HTERT RPE-1 (cell line): ENCODE data around the gene TMEM163.
"Not testable (repeated sequence)": the region's sequence is repeated elsewhere in the genome, so short reads cannot be mapped to it uniquely, and the experiment has no call there.

ENCODE experiments used
- in situ Hi-C: fragments of 300-500 bp; cut with MboI; formaldehyde crosslinking; loops from 4 replicates; pipeline ENCODE4 v1.14.3; 2020; ENCODE audit warnings: low sequenced_read_pairs

TMEM163 gene

DNA sequence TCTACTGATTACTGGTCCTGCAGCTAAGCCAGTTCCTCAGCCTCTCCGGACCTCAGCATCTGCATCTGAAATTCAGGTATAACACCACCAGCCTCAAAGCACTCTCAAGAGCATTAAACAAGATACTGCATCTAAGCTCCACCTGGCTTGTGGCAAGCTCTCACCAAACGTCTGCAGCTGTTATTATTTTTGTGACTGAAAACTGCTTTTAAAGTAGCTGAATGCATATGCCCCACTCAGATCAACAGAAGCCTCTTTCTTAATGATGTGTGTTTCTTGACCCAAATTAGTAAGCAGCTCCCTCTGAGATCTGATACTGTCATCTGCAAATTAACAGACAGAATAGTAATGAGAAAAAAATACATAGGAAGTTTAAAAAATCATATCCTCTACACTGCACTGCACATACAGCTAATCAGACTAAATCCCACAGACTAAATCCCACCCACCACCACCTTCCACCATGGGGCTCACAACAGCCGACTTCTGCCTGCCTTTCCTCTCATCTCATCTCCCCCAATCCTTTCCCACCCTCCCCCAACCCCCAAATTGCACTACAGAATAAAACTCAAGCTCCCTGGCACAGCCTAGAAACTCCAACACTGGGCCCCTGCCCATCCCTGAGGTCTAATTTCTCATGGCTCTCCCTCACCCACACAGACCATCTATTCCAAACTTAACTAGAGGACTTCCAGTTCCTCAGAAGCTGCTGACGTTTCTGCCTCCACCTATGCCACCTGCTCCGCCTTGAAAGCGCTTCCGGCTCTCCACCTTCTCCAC, 52.9 kb downstream of the TMEM163 start:
- in situ Hi-C loops = no loop called here

DNA sequence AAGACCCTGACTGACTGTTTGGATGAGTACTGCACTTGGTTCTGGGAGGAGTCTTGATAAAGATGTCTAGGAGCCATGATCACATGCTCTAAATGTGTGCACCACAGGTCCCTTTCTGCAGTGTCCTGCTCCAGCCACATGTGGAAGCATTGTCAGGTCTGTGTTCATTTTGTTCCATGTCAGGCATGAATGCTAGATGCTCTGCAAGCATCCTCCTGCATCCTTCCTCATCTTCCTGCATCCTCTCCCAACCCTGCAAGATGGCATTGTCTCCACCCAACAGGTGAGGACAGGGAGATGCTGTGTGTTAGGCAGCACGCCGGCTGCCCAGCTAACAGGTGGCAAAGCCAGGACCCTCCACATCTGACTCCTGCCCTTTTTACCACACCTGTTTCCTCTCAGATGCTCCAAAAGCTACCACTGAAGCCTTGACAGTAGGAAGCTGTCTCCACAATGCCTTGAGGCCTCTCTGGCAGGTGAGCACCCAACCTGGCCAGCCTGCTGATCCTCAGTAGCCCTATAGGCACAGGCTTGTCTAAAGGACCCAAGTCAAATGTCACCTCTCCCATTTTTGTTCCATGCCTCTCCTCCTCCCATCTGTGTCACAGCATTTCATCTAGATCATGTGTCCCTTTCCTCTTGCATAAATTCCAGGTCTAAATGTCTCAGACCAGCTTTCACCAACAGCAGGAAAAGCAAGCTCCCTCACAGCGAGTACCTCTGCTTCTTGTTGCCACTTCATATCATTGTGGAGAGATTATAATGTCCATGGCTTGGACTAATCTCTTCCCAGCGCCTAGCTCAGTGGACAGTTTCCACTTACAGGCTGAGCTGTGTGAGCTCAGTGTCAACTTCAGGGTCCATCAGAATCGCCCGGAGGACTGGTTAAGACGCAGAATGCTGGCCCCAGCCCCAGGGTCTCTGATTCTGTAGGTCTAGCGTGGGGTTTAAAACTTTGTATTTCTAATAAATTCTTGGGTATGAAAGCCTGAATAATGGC, 55.0 kb downstream of the TMEM163 start:
- in situ Hi-C loops = no loop called here

DNA sequence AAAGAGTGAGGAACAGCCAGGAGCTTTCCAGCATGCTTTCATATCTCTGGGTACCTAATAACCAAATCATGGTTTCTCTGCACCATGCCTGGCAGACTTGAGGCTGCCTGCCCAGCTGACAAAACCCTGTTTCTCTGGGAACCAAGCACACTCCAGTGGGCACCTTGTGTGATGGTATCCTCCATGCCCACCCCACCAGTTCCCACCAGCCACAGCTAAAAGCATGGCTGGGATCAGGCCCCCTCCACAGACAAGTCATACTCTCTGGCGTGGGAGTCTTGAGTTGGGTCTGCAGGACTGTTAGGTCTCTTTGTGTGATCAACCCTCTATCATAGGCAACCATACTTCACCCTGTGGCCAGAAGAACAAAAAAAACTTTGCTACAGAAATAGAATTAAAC, 56.0 kb downstream of the TMEM163 start:
- in situ Hi-C loops = no loop called here

DNA sequence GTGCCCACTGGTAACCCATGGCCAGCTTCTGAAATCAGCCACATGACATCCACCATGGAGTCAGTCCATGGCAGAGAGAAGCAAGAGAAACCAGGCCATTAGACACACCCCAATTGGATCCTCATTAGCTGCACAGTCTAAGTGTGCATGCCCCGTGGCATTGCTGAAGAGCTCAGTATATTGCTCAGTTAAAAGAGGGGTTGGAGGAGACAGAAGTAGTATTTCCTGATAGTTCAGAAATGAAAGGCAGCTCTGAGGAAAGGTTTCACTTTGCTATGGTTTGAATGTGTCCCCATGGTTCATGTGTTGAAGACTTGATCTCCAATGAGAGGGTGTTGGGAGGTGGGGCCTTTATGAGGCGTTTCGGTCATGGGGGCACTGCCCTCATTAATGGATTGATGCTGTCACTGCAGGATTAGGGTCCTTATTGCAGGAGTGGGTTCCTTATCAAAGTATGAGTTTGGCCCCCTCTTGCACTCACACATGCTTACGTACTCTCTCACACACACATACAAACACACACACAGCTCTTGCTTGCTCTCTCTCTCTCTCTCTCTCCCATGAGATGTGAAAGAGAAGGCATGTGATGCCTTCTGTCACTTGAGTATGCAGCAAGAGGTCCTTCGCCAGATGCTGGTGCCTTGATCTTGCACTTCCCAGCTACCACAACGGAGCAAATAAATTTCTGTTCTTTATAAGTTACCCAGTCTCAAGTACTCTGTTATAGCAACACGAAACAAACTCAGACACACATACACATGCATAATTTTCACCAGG, 58.0 kb downstream of the TMEM163 start:
- in situ Hi-C loops = no loop called here

DNA sequence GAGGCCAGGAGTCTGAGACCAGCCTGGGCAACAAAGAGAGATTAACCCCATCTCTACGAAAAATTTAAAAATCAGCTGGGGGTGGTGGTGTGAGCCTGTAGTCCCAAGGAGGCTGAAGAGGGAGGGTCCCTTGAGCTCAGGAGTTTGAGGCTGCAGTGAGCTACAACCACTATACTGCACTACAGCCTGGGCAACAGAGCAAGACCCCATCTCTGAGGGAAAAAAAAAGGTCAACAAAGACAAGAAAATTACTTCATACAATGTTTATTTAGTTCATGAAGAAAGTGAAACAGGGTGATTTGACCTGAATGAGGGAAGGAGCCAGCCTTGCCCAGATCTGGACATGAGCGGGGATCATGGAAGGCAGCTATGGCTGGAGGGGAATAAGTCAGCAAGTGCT, 59.1 kb downstream of the TMEM163 start:
- in situ Hi-C loops = no loop called here

DNA sequence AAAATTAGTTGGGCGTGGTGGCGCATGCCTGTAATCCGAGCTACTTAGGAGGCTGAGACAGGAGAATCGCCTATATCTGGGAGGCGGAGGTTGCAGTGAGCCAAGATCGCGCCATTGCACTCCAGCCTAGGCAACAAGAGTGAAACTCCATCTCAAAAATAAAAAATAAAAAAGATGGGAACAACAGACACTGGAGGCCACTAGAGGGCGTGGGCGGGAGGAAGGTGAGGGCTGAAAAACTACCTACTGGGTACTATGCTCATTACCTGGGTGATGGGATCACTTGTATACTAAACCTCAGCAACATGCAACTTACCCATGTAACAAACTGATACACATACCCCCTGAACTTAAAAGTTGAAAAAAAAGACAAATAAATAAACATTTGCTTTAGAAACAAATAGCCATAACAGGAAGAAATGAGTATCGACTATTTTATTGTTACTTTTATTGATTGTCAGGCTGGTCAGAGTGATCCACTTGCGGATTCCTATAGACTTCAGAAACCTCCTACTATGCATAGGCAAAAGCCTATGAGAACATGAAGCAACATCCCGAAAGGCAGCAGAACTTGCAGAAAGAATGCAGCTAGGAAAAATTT, 61.0 kb downstream of the TMEM163 start:
- in situ Hi-C loops = no loop called here

DNA sequence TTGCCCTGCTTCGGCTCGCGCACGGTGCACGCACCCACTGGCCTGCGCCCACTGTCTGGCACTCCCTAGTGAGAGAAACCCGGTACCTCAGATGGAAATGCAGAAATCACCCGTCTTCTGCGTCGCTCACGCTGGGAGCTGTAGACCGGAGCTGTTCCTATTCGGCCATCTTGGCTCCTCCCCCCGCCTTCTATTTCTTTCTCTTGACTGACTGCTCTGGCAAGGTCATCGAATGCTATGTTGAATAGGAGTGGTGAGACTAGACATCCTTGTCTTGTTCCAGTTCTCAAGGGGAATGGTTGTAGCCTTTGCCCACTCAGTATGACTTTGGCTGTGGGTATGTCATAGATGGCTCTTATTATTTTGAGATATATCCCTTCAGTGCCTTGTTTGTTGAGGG, 62.4 kb downstream of the TMEM163 start:
- in situ Hi-C loops = not testable (repeated sequence)

DNA sequence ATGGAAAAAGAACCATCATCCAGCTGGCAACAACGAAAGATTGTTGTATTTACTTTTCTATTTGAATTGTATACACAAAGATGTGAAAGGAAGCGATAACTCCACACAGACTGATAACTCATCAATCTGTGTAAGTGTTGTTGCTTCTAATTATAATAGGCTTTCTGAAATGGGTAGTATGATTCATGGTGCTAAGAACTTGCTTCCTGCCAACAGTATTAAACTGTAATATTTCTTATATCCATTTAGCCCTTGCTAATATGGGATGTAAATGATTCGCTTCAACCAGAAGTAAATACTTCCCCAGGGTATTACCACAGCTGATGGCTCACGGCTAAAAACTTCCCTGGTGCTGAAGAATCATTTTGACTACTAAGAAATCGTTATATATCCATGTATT, 70.2 kb downstream of the TMEM163 start:
- in situ Hi-C loops = no loop called here

DNA sequence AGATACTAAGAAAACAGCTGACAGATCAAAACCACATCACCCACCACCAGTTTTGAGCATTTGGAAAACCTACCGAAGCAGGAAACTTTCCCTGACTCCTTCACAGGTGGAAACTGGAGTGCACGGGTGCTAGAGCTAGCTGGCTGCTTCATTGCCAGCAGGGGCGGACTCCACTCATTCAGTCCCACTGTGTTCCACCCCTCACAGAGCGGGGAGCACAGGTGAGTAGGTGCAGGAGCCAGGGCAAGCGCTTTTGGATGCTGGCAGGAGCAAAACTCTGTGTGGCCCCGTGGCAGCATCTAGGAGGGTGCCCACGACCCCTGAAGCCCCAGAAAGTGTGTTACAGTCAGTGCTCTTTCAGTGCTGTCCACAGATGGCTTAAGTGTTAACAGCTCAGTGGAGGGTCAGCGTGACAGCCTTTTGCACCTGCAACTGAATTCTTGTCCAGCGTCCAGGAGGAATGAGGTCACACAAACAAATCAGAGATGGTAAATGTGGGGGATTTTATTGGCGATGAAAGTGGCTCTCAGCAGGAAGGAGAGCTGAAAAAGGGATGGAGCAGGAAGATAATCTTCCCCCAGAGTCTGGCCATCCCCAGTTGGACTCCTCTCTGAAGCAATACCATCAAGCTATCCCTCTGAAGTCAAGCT, 71.1 kb downstream of the TMEM163 start:
- in situ Hi-C loops = no loop called here

DNA sequence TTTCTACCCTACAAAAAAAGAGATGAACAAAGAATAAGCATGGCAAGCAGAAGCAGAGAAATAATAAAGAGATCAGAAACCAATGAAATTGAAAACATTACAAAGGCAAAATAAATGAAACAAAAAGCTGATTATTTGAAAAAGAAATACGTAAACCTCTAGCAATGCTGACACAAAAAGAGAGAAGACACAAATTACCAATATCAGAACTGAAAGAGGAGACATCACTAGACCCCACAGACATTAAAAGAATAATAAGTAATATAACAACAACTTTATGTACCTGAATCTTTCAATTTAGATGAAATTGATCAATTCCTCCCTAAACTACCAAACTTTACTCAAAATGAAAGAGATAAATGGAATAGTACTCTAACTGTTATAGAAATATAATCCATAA, 75.9 kb downstream of the TMEM163 start:
- in situ Hi-C loops = no loop called here

DNA sequence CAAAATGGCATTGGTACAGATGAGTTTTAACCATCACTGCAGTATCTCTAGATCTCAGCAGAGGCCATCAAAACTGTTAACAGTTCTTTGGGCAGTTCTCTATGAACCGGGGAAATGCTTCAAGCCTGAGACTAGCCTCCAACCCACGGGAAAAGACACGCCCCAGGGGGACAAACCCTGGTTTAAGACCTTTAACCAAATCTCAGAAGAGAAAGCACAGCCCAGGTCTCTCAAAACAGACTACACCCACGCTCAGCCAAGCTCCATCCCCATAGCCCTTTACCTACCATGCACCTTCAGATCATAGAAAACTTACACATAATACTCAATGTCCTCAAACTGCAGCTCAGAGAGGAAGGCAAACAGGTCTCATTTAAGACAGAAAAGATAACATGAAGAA, 78.3 kb downstream of the TMEM163 start:
- in situ Hi-C loops = no loop called here

DNA sequence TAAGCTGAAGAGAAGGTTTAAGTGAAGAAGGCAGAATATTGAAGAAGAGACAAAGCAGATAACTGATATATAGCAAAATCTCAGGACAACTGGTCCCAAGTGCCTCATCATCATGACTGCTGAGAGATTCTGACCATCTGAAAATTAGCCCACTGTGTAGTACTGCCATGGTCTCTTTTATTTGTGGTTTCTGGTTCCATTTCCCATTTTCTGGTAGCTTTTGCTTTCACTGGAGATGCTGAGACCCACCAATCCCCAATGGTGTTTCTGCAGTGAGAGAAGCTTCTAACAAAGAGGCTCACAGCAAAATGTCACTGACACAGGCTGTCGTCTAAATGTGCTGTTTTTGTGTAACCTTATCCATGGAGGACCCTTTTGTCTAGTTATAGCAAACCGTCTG, 79.5 kb downstream of the TMEM163 start:
- in situ Hi-C loops = no loop called here

DNA sequence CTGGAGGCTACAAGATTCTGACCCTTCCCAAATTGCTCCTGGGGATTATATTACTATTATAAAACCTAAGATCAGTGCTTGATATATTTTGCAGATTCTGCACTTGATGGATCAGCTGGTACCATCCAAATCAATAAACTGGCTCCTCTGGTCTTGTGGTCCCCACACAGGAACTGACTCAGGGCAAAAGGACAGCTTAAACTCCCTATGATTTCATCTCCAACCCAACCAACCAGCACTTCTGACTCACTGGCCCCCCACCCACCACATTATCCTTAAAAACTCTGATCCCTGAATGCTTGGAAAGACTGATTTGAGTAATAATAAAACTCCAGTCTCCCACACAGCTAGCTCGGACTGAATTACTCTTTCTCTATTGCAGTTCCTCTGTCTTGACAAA, 82.1 kb downstream of the TMEM163 start:
- in situ Hi-C loops = no loop called here

DNA sequence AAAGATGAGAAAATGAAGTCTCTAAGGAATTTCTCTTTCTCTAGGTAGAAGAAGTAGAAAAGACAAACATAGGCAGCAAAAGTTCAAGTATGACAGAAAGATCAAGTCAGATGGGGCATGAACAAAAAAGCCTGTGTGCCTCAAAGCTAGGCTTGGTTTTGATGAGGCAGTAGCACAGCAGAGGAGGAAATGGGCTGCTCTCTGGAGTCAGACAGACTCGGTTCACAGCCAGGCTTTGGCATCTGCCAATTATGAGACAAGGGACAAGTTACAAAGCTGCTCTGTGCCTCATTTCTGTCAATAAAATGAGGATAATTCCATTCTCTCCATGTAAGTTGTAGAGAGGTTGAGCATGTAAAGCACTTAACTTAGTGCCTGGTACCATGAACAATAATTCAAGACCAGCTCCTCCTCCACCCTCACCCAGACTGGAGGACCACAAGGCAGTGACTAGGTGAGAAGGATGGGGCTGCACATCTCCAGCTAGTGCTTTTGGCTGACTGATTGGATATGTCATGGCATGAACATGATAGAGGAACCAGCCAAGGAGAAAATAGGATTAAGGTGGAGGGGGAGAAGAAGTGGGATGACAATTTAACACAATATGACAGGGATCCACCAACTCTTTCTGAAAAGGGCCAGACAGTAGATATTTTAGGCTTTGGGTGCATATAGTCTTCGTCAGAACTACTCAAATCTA, 84.6 kb downstream of the TMEM163 start:
- in situ Hi-C loops = no loop called here

DNA sequence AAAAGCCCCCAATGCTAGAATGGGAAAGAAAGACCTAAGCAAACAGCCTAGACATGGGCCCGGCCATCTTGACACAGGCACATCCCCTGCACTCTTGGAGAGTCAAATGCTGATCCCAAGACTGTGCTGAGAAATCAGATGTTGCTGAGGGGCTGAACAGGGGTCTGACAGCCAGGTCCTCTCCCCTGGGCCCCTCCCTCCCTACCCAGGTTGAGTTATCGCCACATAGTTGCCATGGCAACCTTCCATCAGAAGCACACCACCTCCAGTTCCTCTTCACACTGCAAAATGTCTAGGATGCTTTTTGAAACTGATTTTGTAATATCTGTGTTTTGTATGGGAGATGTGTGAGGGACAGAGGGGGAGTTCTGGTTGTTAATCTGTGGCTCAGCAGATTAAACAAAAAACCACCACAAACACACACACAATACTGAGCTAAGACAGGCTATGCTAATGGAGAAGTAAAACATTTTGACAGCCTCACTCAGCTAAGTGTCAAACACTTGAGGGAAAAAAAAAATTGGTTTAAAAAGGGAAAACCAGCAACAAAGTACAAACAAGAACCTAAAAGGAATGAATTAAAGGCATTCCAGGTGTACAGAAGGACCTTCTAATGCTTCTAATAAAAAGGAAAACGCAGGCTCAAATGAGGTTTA, 88.2 kb downstream of the TMEM163 start:
- in situ Hi-C loops = no loop called here

DNA sequence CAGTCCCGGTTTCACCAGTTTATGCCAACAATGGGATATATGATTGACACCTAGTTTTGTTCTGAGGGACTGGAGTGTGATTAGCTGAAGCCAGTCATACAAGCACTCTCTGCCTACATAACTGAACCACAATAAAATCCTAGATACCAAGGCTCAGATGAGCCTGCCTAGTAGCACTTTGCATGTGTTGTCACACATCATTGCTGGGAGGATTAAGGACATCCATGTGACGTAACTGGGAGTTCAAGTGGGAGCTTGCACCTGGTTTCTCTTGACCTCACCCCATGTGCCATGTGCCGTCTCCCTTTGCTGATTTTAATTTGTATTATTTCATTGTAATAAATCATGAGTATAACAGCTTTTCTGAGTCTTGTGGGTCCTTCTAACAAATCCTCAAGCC, 90.3 kb downstream of the TMEM163 start:
- in situ Hi-C loops = no loop called here

DNA sequence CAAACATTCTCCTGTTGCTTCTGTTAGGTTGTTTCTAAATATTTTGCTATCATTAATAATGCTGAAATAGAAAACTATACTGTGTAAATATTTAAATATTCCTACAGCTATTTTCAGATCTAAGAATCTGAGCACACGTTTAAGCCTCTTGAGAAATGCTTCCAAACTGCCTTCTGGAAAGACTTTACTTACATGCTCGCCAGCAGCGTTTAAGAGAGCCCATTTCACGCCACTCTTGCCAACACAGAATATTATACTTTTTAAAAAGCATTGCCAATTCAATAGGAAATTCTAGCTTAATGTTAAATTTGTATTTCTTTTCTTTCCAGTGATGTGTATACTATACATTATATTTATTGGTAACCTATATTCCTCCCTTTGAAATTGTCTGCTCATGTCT, 92.0 kb downstream of the TMEM163 start:
- in situ Hi-C loops = no loop called here

DNA sequence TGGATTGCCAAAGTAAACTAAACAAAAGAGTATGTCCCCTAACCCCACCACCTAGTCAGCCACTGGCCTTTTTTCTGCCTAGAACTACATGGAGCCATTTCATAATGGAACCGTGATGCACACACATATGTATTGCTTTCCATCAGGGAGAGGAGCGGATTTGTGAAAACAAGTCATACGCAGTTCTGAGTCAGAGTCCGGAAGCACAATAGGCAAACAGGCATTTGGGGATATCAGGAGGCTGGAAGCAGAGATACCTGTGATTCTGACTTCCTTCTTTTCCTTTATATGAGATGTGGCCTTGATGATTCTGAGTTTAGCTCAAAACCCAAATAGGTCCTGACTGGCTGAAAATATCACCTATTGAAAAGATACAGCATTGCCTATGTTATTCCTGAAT, 93.5 kb downstream of the TMEM163 start:
- in situ Hi-C loops = no loop called here

DNA sequence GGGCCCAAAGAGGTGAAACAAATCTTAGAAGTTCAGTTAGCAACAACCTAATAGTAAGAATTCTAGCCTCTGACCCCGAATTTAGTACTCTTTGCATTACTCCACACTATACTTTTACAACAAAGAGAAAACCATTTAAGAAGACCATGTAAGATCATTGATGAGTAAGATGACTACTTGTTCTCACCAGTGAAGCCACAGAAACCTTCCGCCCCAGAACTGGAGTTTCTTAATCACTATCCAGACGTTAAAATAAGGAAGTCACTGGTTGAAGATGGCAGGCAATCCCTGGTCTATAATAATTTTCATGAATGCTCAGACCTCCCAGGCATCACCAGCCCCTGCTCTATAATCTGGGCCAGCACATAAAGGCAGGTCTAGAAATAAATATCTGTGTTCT, 95.0 kb downstream of the TMEM163 start:
- in situ Hi-C loops = no loop called here
